Measurements from ENCODE around the gene FGFBP1. TPM values are rescaled to one million over a fixed set of nuclear protein-coding genes. Genes with fewer than 3 reads are reported as not detected.

FGFBP1 gene
- total RNA-seq (2022) (0.88 and 1.1 TPM in 2 replicates), Bru-seq, nascent RNA (percentile 27 among the genes with signal in this experiment), BruChase-seq, experiment 1, labeled RNA remaining after a 2-hour chase (percentile 36 among the genes with signal in this experiment), BruChase-seq, experiment 2, labeled RNA remaining after a 6-hour chase (percentile 51 among the genes with signal in this experiment)
- long read RNA-seq, partial matches to known transcripts: 2 of 2 reads
- long read RNA-seq, other reads (novel, unspliced or antisense): 0 of 2 reads

DNA sequence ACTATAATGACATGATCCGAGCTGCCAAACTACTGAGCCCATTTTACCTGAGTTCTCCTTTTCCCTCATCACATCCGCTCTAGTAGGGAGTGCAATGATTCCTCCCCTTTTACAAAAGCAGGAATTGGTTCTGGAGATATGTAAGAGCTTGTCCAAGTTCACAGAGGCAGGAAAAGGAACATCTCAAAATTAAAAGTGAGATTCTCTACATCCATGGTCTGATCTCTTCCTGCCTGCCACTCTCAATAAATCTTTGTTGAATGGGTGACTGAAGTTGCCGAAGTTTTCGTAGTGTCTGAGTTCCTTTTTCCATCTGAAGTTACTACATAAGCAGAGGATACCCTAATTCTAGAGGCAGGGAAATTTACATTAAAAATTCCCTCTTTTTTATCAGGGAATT, at the start of gene FGFBP1:
Gene FGFBP1 (minus strand): TSS at position 101 of the 400 bp plus-strand sequence. CDS start 2,108 bp downstream, outside the sequence.
- H3K9me3 ChIP-seq: no peaks in the 10 kb centered on the region
- TF ChIP-seq, protein P1, sequence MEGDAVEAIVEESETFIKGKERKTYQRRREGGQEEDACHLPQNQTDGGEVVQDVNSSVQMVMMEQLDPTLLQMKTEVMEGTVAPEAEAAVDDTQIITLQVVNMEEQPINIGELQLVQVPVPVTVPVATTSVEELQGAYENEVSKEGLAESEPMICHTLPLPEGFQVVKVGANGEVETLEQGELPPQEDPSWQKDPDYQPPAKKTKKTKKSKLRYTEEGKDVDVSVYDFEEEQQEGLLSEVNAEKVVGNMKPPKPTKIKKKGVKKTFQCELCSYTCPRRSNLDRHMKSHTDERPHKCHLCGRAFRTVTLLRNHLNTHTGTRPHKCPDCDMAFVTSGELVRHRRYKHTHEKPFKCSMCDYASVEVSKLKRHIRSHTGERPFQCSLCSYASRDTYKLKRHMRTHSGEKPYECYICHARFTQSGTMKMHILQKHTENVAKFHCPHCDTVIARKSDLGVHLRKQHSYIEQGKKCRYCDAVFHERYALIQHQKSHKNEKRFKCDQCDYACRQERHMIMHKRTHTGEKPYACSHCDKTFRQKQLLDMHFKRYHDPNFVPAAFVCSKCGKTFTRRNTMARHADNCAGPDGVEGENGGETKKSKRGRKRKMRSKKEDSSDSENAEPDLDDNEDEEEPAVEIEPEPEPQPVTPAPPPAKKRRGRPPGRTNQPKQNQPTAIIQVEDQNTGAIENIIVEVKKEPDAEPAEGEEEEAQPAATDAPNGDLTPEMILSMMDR (IDR thresholded peaks at IDR 0.05; ENCODE audit: insufficient read depth in 1 of 2, low read depth in 1 of 2, low read length in 1 of 2, severe bottlenecking in 1 of 2, unreplicated experiment in 1 of 2): no peak
- H3K27ac Mint-ChIP-seq (ENCODE audit: unreplicated experiment): no peak within 1 kb of the TSS
- H3K4me3 Mint-ChIP-seq (ENCODE audit: unreplicated experiment): no peak within 1 kb of the TSS
- H3K4me3 ChIP-seq (ENCODE audit: low read depth, low read length): no peak within 1 kb of the TSS
- H3K36me3 ChIP-seq (ENCODE audit: control insufficient read depth, insufficient read depth, low read length): no peaks in the 10 kb centered on the region
- no peaks in the 10 kb centered on the region for H3K36me3 Mint-ChIP-seq (ENCODE audit: insufficient read depth, unreplicated experiment)
- ChIA-PET POLR2A (no interaction called here), CTCF (interaction anchor here (0.8 to 1.4 kb wide), 2 partner anchors 18 to 56 kb away, joined by 4 to 9 read pairs; no protein-coding TSS in a partner anchor)
- H3K27me3 ChIP-seq (replicated peaks; ENCODE audit: control insufficient read depth, insufficient read depth, low read length): no peaks in the 10 kb centered on the region
- no peaks in the 10 kb centered on the region for H3K4me1 ChIP-seq
- no TSS peak for BruUV-seq (replicated peaks)
- no peak for DNase-seq
- intact Hi-C loops (cut with micrococcal nuclease; ENCODE audit: unreplicated experiment): no loop called here
- no peaks in the 10 kb centered on the region for H3K4me1 Mint-ChIP-seq (ENCODE audit: low read depth, unreplicated experiment)
- no peaks in the 10 kb centered on the region for H3K9me3 Mint-ChIP-seq (ENCODE audit: unreplicated experiment)
- no peaks in the 10 kb centered on the region for H3K27me3 Mint-ChIP-seq (ENCODE audit: insufficient read depth, unreplicated experiment)

DNA sequence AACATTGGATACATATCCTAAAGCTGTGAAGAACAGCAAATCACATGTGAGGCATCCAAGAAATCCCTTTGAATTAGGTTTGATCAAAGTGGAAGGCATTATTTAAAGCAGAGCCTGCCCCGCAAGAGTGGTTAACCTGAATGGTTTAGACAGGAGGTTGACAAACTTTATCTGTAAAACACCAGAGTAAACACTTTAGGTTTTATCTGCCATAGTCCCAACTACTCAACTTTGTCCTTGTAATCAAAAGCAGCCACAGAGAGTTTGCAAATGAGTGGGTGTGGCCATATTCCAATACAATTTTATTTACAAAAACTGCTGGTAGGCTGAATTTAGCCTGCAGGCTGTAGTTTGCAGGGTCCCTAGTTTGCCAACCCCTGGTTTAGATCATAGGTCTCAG, 49.7 kb upstream of the FGFBP1 start:
- Mint-ChIP-seq H3K4me1 (ENCODE audit: low read depth, unreplicated experiment) (peaks cover 4% of the 10 kb centered on the region), H3K36me3 (ENCODE audit: insufficient read depth, unreplicated experiment) (peaks cover 88% of the 10 kb centered on the region), H3K4me3 (ENCODE audit: unreplicated experiment) (no peak overlapping the region), H3K27ac (ENCODE audit: unreplicated experiment) (no peak overlapping the region), H3K9me3 (ENCODE audit: unreplicated experiment) (no peaks in the 10 kb centered on the region), H3K27me3 (ENCODE audit: insufficient read depth, unreplicated experiment) (no peaks in the 10 kb centered on the region)
- H3K36me3 ChIP-seq (ENCODE audit: control insufficient read depth, insufficient read depth, low read length): peaks cover 6% of the 10 kb centered on the region
- H3K9me3 ChIP-seq: no peaks in the 10 kb centered on the region
- ChIA-PET POLR2A (no interaction called here), CTCF (no interaction called here)
- H3K4me3 ChIP-seq (ENCODE audit: low read depth, low read length): no peak overlapping the region
- BruUV-seq (replicated peaks): no TSS peak
- no peaks in the 10 kb centered on the region for H3K27me3 ChIP-seq (replicated peaks; ENCODE audit: control insufficient read depth, insufficient read depth, low read length)
- TF ChIP-seq, protein P1 (IDR thresholded peaks at IDR 0.05; ENCODE audit: insufficient read depth in 1 of 2, low read depth in 1 of 2, low read length in 1 of 2, severe bottlenecking in 1 of 2, unreplicated experiment in 1 of 2): no peak
- intact Hi-C loops (cut with micrococcal nuclease; ENCODE audit: unreplicated experiment): no loop called here
- H3K4me1 ChIP-seq: no peaks in the 10 kb centered on the region
- no peak for DNase-seq

DNA sequence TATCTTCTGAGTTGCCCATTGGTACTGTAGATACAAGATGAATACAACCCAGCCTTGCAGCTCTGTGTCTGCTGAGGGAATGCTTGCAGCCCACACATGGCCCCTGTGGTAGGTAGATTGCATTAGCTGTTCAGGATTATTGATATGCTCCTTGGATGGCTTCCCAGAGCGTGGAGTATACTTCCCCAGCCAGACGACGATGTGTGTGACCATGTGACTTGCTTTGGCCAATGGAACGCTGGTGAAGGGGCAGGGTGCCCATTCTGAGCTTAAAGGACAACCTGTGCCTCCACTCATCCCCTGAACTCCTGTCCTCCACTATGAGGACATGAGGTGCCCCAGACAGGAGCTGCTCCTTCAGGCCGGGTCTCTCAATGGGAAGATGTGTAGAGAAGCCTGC, 48.4 kb upstream of the FGFBP1 start:
- CTCF ChIA-PET: no interaction called here
- H3K4me1 ChIP-seq: no peaks in the 10 kb centered on the region
- H3K4me1 Mint-ChIP-seq (ENCODE audit: low read depth, unreplicated experiment): peaks cover 7% of the 10 kb centered on the region
- no peak overlapping the region for H3K4me3 ChIP-seq (ENCODE audit: low read depth, low read length)
- intact Hi-C loops (cut with micrococcal nuclease; ENCODE audit: unreplicated experiment): no loop called here
- H3K27me3 ChIP-seq (replicated peaks; ENCODE audit: control insufficient read depth, insufficient read depth, low read length): no peaks in the 10 kb centered on the region
- no peak overlapping the region for H3K27ac Mint-ChIP-seq (ENCODE audit: unreplicated experiment)
- DNase-seq: no peak
- H3K36me3 ChIP-seq (ENCODE audit: control insufficient read depth, insufficient read depth, low read length): peaks cover 6% of the 10 kb centered on the region
- peaks cover 88% of the 10 kb centered on the region for H3K36me3 Mint-ChIP-seq (ENCODE audit: insufficient read depth, unreplicated experiment)
- H3K9me3 Mint-ChIP-seq (ENCODE audit: unreplicated experiment): no peaks in the 10 kb centered on the region
- no peaks in the 10 kb centered on the region for H3K27me3 Mint-ChIP-seq (ENCODE audit: insufficient read depth, unreplicated experiment)
- no peaks in the 10 kb centered on the region for H3K9me3 ChIP-seq
- POLR2A ChIA-PET: no interaction called here
- BruUV-seq (replicated peaks): no TSS peak
- no peak overlapping the region for H3K4me3 Mint-ChIP-seq (ENCODE audit: unreplicated experiment)
- TF ChIP-seq, protein P1 (IDR thresholded peaks at IDR 0.05; ENCODE audit: insufficient read depth in 1 of 2, low read depth in 1 of 2, low read length in 1 of 2, severe bottlenecking in 1 of 2, unreplicated experiment in 1 of 2): no peak
